Activated CD8-positive, alpha-beta T cell treated with anti-CD3 and anti-CD28 coated beads, Interleukin-2, amount 10 ng/mL, durations not matched to agents 7 days and 5 days (primary cell): Measurements from ENCODE around the gene AGBL1. TPM values are rescaled to one million over a fixed set of nuclear protein-coding genes. Genes with fewer than 3 reads are reported as not detected.

Experiments used
- ATAC-seq: fragments of 150-1000 bp; cut with Tn5 transposase; one replicate; pipeline ENCODE4 v1.10.0; 2021; ENCODE audit warnings: moderate library complexity
- CTCF ChIA-PET: fragments of 350-600 bp; sonication (Branson Sonifier 250); formaldehyde crosslinking; loops from one replicate; lab custom pipeline; 2021; ENCODE audit warnings: antibody characterized with exemption; lab: Charles Lee
- POLR2A ChIA-PET: fragments of 350-600 bp; sonication (Branson Sonifier 250); formaldehyde crosslinking; loops from one replicate; lab custom pipeline; 2021; ENCODE audit warnings: antibody characterized with exemption; lab: Charles Lee
- DNase-seq: peaks from one replicate; pipeline ENCODE4 v3.0.0-alpha.2; 2020
- H3K27ac Mint-ChIP-seq: one replicate; pipeline ENCODE4 v1.8.0; 2021; ENCODE audit warnings: mild to moderate bottlenecking, mixed read lengths
- H3K27me3 Mint-ChIP-seq: one replicate; pipeline ENCODE4 v1.8.0; 2021; ENCODE audit warnings: low read depth, mixed read lengths
- H3K36me3 Mint-ChIP-seq: one replicate; pipeline ENCODE4 v1.8.0; 2021; ENCODE audit warnings: low read depth, mixed read lengths
- H3K4me1 Mint-ChIP-seq: one replicate; pipeline ENCODE4 v1.8.0; 2021; ENCODE audit warnings: low read depth, mixed read lengths
- H3K4me3 Mint-ChIP-seq: one replicate; pipeline ENCODE4 v1.8.0; 2021; ENCODE audit warnings: mild to moderate bottlenecking, mixed read lengths
- H3K9me3 Mint-ChIP-seq: one replicate; pipeline ENCODE4 v1.8.0; 2022; ENCODE audit warnings: mixed read lengths; ENCODE audit not compliant: insufficient read depth
- total RNA-seq, 2 experiments: library from RNA; stranded (reverse); gene quantifications; one replicate each; pipeline ENCODE4 v1.2.3, GENCODE V29; 2021

The AGBL1 gene
- total RNA-seq, 2 experiments from 2014 or later, result not detected

DNA sequence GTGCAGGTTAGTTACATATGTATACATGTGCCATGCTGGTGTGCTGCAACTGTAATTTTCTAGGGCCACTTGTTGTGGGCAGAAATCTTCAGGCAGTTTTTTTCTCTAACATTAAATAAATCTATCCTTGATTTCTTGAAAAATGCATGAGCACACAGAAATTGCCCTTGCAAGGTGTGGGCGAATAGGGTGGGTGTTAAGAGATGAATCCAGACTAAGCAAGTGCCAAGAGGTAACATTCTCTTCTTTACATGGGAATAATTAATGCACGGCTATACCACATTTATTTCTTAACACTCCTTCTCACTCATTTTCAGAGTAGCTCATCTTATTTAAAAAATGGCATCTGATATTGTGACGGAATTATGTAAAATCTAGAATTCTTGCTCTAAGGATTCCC, 719.6 kb downstream of the AGBL1 start:
- Mint-ChIP-seq H3K27ac (no peak overlapping the region), H3K4me3 (no peak overlapping the region), H3K27me3 (no peaks in the 10 kb centered on the region), H3K9me3 (no peaks in the 10 kb centered on the region), H3K4me1 (no peaks in the 10 kb centered on the region), H3K36me3 (no peaks in the 10 kb centered on the region)
- ATAC-seq, result no peak
- no peak for DNase-seq
- ChIA-PET POLR2A (no interaction called here), CTCF (no interaction called here)

DNA sequence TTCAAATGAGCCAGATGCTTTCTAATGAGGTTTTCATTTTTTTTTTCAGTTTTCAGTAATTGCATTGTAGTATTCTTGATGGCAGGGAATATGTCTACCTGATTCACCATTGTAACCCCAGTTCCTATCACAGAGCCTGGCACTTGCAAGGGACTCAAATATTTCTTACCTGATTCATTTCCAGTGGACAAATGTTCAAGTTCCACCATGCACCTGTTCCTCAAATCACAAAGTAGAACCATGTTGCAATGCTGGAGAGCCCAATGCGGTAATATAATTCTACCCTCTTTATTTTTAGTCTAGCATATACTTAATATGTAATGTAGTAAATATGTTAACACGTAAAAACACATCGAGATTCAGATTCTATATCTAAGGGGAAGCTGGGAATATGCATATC, 722.6 kb downstream of the AGBL1 start:
- H3K27me3 Mint-ChIP-seq, result no peaks in the 10 kb centered on the region
- H3K9me3 Mint-ChIP-seq, result no peaks in the 10 kb centered on the region
- no peaks in the 10 kb centered on the region for H3K4me1 Mint-ChIP-seq
- H3K4me3 Mint-ChIP-seq, result no peak overlapping the region
- H3K36me3 Mint-ChIP-seq, result no peaks in the 10 kb centered on the region
- no peak overlapping the region for H3K27ac Mint-ChIP-seq
- POLR2A ChIA-PET, result no interaction called here
- CTCF ChIA-PET, result no interaction called here
- DNase-seq (no peak), ATAC-seq (no peak)

DNA sequence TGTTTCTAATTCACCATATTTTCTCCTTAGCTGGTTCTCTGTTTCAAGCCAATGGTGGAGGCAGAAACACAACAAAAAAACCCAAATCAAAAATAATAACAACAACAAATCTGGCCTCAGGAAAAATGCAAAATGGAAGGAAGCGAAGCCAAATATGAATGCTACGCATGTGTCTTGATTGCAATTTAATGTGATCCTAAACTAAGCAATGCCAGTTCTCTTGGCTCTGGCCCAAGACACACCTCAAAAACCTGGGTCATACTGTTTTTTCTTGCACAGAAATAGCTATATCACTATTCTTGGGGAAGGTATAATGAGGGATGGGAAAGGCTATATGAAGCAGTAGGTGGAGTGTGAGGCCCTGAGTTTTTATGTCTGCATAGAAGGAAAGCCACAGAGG, 724.7 kb downstream of the AGBL1 start:
- Mint-ChIP-seq H3K27ac (no peak overlapping the region), H3K4me3 (no peak overlapping the region), H3K4me1 (no peaks in the 10 kb centered on the region), H3K27me3 (no peaks in the 10 kb centered on the region), H3K36me3 (no peaks in the 10 kb centered on the region), H3K9me3 (no peaks in the 10 kb centered on the region)
- ChIA-PET POLR2A (no interaction called here), CTCF (no interaction called here)
- ATAC-seq (no peak), DNase-seq (no peak)

GRCh38 chr15:86810329-86810728, 730.7 kb downstream of the AGBL1 start:
- H3K36me3 Mint-ChIP-seq, result no peaks in the 10 kb centered on the region
- no peak overlapping the region for H3K4me3 Mint-ChIP-seq
- H3K4me1 Mint-ChIP-seq, result no peaks in the 10 kb centered on the region
- H3K27ac Mint-ChIP-seq, result no peak overlapping the region
- ChIA-PET POLR2A (no interaction called here), CTCF (no interaction called here)
- H3K9me3 Mint-ChIP-seq, result no peaks in the 10 kb centered on the region
- no peak for ATAC-seq
- no peak for DNase-seq
- no peaks in the 10 kb centered on the region for H3K27me3 Mint-ChIP-seq

- POLR2A ChIA-PET, result no interaction called here
- no peaks in the 10 kb centered on the region for H3K36me3 Mint-ChIP-seq
- no peaks in the 10 kb centered on the region for H3K27me3 Mint-ChIP-seq
- DNase-seq, result no peak
- no peaks in the 10 kb centered on the region for H3K9me3 Mint-ChIP-seq
- CTCF ChIA-PET, result no interaction called here
- ATAC-seq, result no peak
- H3K27ac Mint-ChIP-seq, result no peak overlapping the region
- H3K4me3 Mint-ChIP-seq, result no peak overlapping the region
- H3K4me1 Mint-ChIP-seq, result no peaks in the 10 kb centered on the region
These were observed 734.2 kb downstream of the AGBL1 start for GRCh38 chr15:86813892-86814291.

DNA sequence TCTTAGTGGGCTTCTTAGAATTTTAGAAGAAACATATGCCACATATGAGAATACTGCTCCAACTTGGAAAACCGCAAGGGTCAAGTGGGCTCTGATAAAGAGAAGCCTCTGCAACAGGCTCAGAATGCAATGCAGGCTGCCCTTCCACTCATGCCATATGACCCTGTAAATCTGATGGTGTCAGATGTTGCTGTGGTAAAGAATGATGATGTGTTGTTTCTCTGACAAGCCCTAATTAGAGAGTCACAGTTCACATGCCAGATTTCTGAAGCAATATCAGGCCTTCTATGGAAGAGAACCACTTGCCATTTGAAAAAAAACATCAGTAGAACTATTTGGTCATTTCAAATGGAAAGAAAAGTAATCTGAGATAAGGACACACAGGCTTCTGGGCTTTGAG, 749.6 kb downstream of the AGBL1 start:
- ChIA-PET POLR2A (no interaction called here), CTCF (no interaction called here)
- H3K4me3 Mint-ChIP-seq, result no peak overlapping the region
- no peaks in the 10 kb centered on the region for H3K27me3 Mint-ChIP-seq
- no peaks in the 10 kb centered on the region for H3K9me3 Mint-ChIP-seq
- no peak for DNase-seq
- no peaks in the 10 kb centered on the region for H3K4me1 Mint-ChIP-seq
- no peak overlapping the region for H3K27ac Mint-ChIP-seq
- ATAC-seq, result no peak
- H3K36me3 Mint-ChIP-seq, result no peaks in the 10 kb centered on the region

DNA sequence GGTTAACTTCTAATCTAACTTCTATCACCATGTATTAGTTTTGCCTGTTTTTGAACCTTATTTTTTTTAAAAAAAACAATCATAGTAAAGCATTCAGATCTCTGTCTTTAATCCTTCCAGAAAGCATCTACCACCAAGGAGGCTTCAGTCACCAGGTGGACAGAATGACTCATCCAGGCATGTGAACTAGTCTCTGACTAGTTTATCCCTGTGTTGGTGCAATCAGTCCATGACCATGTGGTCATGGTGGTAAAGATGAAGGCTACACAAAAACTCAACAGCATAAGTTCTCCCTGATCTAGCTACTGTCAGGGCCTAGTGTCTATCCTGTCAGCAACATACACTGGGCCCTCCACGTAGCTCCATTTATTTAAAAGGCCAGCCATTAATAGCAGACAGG, 750.6 kb downstream of the AGBL1 start:
- Mint-ChIP-seq H3K9me3 (no peaks in the 10 kb centered on the region), H3K4me3 (no peak overlapping the region), H3K4me1 (no peaks in the 10 kb centered on the region), H3K27ac (no peak overlapping the region), H3K27me3 (no peaks in the 10 kb centered on the region), H3K36me3 (no peaks in the 10 kb centered on the region)
- ChIA-PET POLR2A (no interaction called here), CTCF (no interaction called here)
- no peak for ATAC-seq
- DNase-seq, result no peak

GRCh38 chr15:86833595-86833994, 753.9 kb downstream of the AGBL1 start:
- ChIA-PET CTCF (no interaction called here), POLR2A (no interaction called here)
- DNase-seq (no peak), ATAC-seq (no peak)
- no peaks in the 10 kb centered on the region for H3K27me3 Mint-ChIP-seq
- no peak overlapping the region for H3K27ac Mint-ChIP-seq
- no peak overlapping the region for H3K4me3 Mint-ChIP-seq
- no peaks in the 10 kb centered on the region for H3K36me3 Mint-ChIP-seq
- H3K4me1 Mint-ChIP-seq, result no peaks in the 10 kb centered on the region
- no peaks in the 10 kb centered on the region for H3K9me3 Mint-ChIP-seq

DNA sequence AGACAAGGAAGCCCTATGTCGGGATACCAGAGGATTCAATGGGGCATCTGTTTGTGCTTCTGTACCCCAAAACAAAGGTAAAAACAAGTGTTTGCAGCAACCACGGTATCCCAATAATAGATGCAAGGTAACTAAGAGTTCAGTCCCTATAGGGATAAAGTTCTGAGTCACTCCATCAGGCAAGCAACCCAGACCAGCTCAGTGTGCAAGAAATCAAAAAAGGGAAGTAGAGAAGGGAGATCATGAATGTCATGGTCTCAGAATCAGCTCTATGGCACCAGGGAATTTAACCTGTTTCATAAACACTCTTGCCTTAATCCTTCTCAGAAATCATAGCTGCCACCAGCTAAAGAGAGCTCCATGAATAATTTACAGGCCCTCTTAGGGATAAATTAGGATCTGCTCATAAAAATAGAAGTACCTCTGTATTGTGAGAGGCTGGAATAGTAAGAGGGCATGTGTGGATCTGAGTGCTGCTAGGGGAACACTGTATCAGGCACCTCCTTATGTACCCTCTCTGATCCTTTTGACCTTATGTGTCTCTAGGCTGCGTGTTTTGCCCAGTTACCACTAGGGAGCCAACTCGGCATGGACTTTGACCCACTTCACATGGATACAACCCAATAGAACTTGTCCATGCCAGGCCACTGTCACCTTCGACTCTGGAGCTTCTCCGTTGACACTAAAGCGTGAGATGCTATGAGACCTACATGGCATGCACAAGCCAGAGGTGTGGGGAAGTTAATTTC, 754.6 kb downstream of the AGBL1 start:
- Mint-ChIP-seq H3K4me3 (no peak overlapping the region), H3K4me1 (no peaks in the 10 kb centered on the region), H3K36me3 (no peaks in the 10 kb centered on the region), H3K27ac (no peak overlapping the region), H3K27me3 (no peaks in the 10 kb centered on the region), H3K9me3 (no peaks in the 10 kb centered on the region)
- DNase-seq, result no peak
- POLR2A ChIA-PET, result no interaction called here
- CTCF ChIA-PET, result no interaction called here
- no peak for ATAC-seq

DNA sequence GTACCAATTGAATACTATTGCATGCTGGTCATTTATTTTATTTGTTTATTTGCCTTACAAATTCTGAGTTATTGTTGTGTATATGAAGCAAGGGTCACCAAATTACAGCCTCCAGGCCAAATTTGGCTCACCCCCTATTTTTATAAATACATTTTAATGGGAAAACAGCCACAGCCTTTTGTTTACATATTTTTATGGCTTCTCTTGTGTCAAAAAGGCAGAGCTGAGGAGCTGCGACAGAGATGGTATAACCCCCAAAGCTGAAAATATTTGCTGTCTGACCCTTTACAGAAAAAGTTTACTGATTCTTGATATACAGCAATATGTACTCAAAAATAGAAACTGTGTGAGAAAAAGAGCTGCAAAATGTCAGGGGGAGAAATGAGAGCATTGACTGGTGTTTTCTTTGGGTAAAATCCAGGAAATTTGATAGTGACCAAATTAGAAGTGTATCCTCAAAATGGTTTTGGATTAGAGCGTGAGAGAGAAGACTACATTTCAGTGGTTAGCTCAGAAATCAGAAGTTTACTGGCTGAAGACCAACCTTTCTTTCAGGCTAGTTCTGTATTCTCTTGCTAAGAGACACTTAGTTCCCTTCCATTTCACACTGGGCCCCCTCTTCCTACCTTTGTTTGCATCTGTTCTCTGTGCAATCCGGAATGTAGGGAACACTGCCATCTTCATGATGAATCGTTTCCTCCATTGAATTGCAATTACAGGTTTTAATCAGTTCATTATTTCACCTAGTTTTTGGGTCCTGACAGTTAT, 757.8 kb downstream of the AGBL1 start:
- ChIA-PET CTCF (no interaction called here), POLR2A (no interaction called here)
- Mint-ChIP-seq H3K9me3 (no peaks in the 10 kb centered on the region), H3K4me1 (no peaks in the 10 kb centered on the region), H3K36me3 (no peaks in the 10 kb centered on the region), H3K27ac (no peak overlapping the region), H3K27me3 (no peaks in the 10 kb centered on the region), H3K4me3 (no peak overlapping the region)
- ATAC-seq, result no peak
- DNase-seq, result no peak

DNA sequence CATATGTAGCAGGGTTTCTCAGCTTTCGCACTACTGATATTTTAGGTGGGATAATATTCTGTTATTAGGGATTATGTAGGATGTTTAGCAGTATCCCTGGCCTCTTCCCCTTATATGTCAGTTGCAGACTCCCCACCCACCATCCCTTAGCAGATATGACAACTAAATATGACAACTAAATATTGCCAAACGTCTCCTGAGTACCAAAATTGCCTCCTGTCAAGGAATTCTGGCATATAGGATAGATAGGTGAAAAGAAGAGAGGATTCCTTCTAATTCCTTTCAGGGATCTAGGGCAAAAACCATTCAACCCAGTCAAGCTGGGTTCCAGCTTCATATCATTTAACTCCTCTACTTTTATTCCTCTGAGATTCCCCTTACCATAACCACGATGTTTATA, 759.8 kb downstream of the AGBL1 start:
- ChIA-PET CTCF (no interaction called here), POLR2A (no interaction called here)
- H3K27ac Mint-ChIP-seq, result no peak overlapping the region
- no peak for DNase-seq
- H3K4me3 Mint-ChIP-seq, result no peak overlapping the region
- no peaks in the 10 kb centered on the region for H3K27me3 Mint-ChIP-seq
- no peaks in the 10 kb centered on the region for H3K4me1 Mint-ChIP-seq
- no peak for ATAC-seq
- H3K36me3 Mint-ChIP-seq, result no peaks in the 10 kb centered on the region
- no peaks in the 10 kb centered on the region for H3K9me3 Mint-ChIP-seq

DNA sequence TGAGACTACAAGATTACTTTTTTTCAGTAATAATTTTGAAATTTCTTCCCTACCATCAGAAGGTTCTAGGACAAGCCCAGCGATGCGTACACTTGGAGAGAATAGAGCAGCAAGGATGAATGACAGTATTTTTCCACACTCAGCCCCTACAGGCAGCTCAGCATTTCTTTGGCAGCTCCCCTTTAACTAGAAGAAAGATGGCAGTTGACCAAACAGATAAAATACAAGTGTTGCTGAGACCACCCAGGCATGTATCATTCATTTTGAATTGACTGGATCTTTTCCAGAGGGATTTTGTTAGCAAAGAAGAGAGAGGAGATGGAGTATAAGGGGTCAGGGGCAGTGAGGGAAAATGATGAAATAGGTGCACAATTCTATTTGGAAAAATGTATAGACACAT, 761.3 kb downstream of the AGBL1 start:
- ATAC-seq, result no peak
- no peak for DNase-seq
- CTCF ChIA-PET, result interaction anchor here (0.7 kb wide), 1 partner anchor 1894 kb away, joined by 3 read pairs; no protein-coding TSS in a partner anchor
- H3K9me3 Mint-ChIP-seq, result no peaks in the 10 kb centered on the region
- H3K4me1 Mint-ChIP-seq, result no peaks in the 10 kb centered on the region
- no peak overlapping the region for H3K4me3 Mint-ChIP-seq
- no peaks in the 10 kb centered on the region for H3K36me3 Mint-ChIP-seq
- H3K27me3 Mint-ChIP-seq, result no peaks in the 10 kb centered on the region
- POLR2A ChIA-PET, result no interaction called here
- no peak overlapping the region for H3K27ac Mint-ChIP-seq
